PFSK-1 (cell line): ENCODE measurements around the gene UNG.

Experiments
- FOXP2 ChIP-seq: optimal IDR thresholded peaks from 2 replicates; pipeline ENCODE3; 2011; ENCODE audit warnings: borderline replicate concordance, control low read depth, inconsistent platforms; ENCODE audit not compliant: insufficient read depth; ENCODE audit errors: extremely low read length, extremely low read depth
- POLR2AphosphoS5 ChIP-seq: IDR thresholded peaks from 2 replicates; pipeline ENCODE4 v1.6.1; 2012; ENCODE audit warnings: low read depth, mild to moderate bottlenecking, control low read depth, low read length, moderate library complexity
- SIN3A ChIP-seq: IDR thresholded peaks from 2 replicates; pipeline ENCODE4 v1.6.1; 2012; ENCODE audit warnings: mild to moderate bottlenecking, low read length, moderate library complexity, borderline replicate concordance; ENCODE audit not compliant: insufficient read depth
- TAF1 ChIP-seq: IDR thresholded peaks from 2 replicates; pipeline ENCODE4 v1.6.1; 2012; ENCODE audit warnings: low read length, control low read depth, borderline replicate concordance; ENCODE audit not compliant: insufficient read depth
- TF ChIP-seq, protein P1 (sequence below), 2 experiments: IDR thresholded peaks; 2 replicates each; pipeline versions ENCODE4 v1.6.1 to v1.8.0; 2011 to 2012; ENCODE audit warnings: low read depth in 2 of 2, low read length in 2 of 2, control low read depth in 1 of 2, inconsistent platforms in 1 of 2, mild to moderate bottlenecking in 1 of 2, moderate library complexity in 1 of 2; ENCODE audit not compliant: insufficient read depth in 1 of 2

Gene UNG

GRCh38 chr12:109116611-109116949 is 19.2 kb downstream of the UNG start:
- TF ChIP-seq TAF1 = no peak

GRCh38 chr12:109120095-109120494 is 22.7 kb downstream of the UNG start:
- TF ChIP-seq FOXP2 (no peak), TAF1 (no peak), POLR2AphosphoS5 (no peak), SIN3A (no peak)
- TF ChIP-seq, protein P1, sequence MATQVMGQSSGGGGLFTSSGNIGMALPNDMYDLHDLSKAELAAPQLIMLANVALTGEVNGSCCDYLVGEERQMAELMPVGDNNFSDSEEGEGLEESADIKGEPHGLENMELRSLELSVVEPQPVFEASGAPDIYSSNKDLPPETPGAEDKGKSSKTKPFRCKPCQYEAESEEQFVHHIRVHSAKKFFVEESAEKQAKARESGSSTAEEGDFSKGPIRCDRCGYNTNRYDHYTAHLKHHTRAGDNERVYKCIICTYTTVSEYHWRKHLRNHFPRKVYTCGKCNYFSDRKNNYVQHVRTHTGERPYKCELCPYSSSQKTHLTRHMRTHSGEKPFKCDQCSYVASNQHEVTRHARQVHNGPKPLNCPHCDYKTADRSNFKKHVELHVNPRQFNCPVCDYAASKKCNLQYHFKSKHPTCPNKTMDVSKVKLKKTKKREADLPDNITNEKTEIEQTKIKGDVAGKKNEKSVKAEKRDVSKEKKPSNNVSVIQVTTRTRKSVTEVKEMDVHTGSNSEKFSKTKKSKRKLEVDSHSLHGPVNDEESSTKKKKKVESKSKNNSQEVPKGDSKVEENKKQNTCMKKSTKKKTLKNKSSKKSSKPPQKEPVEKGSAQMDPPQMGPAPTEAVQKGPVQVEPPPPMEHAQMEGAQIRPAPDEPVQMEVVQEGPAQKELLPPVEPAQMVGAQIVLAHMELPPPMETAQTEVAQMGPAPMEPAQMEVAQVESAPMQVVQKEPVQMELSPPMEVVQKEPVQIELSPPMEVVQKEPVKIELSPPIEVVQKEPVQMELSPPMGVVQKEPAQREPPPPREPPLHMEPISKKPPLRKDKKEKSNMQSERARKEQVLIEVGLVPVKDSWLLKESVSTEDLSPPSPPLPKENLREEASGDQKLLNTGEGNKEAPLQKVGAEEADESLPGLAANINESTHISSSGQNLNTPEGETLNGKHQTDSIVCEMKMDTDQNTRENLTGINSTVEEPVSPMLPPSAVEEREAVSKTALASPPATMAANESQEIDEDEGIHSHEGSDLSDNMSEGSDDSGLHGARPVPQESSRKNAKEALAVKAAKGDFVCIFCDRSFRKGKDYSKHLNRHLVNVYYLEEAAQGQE (IDR thresholded peaks at IDR 0.05; ENCODE audit: insufficient read depth in 1 of 2, low read depth in 2 of 2, low read length in 2 of 2) = no peak

- TF ChIP-seq SIN3A = no peak
- TF ChIP-seq TAF1 = no peak
- no peak for TF ChIP-seq FOXP2
- TF ChIP-seq POLR2AphosphoS5 = no peak
- TF ChIP-seq, protein P1 (IDR thresholded peaks at IDR 0.05; ENCODE audit: insufficient read depth in 1 of 2, low read depth in 2 of 2, low read length in 2 of 2) = no peak
Observed at GRCh38 chr12:109120557-109120956, 23.2 kb downstream of the UNG start.

DNA sequence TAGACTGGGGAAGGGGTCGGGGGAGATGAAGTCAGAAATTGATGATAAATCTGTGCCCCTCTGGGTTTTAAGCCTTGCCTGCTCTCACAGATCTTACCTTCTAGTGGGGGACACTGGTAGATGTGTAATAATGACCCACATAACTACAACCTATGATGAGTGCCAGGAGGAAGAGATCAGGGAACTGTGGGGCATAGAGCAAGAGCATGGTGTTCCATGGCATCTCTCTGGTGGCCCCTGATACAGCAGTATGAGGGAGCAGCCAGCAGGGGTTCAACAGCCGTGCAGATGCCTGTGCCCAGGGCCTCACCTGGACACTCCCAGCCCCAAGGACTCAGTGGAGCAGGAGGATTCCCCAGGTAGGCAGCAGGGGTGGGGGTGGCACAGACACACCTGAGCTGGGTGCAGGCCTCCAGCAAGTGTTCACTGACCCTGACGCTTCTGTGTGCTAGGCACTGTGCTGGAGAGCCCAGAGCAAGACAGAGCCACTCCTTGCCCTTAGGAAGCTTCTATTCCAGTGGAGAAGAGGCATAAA is 24.0 kb downstream of the UNG start:
- TF ChIP-seq, protein P1 (IDR thresholded peaks at IDR 0.05; ENCODE audit: insufficient read depth in 1 of 2, low read depth in 2 of 2, low read length in 2 of 2) = no peak
- TF ChIP-seq FOXP2 = no peak
- no peak for TF ChIP-seq SIN3A
- TF ChIP-seq POLR2AphosphoS5 = no peak
- no peak for TF ChIP-seq TAF1

- TF ChIP-seq SIN3A (no peak), FOXP2 (no peak), POLR2AphosphoS5 (no peak), TAF1 (no peak)
- TF ChIP-seq, protein P1 (IDR thresholded peaks at IDR 0.05; ENCODE audit: insufficient read depth in 1 of 2, low read depth in 2 of 2, low read length in 2 of 2) = no peak
Observed at GRCh38 chr12:109124878-109125648, 27.7 kb downstream of the UNG start.
